Neuronal stem cell (in vitro differentiated cells): ENCODE results near the gene HSPA2.
"Not testable (repeated sequence)": the region's sequence is repeated elsewhere in the genome, so short reads cannot be mapped to it uniquely, and the experiment has no call there.

Source experiments
- DNase-seq: peaks from one replicate; pipeline ENCODE4 v3.0.0-alpha.2; 2013; ENCODE audit warnings: low spot score
- H2AFZ ChIP-seq: one replicate; pipeline ENCODE4 v1.6.1; 2013; ENCODE audit warnings: mild to moderate bottlenecking, low read length, inconsistent platforms
- H2AK5ac ChIP-seq: 2 replicates; pipeline ENCODE4 v1.6.1; 2013; ENCODE audit warnings: low read depth, mild to moderate bottlenecking, inconsistent platforms, low read length, moderate library complexity, mixed read lengths
- H2BK120ac ChIP-seq: 2 replicates; pipeline ENCODE4 v1.6.1; 2013; ENCODE audit warnings: low read depth, mild to moderate bottlenecking, inconsistent platforms, low read length, moderate library complexity, mixed read lengths
- H2BK12ac ChIP-seq: one replicate; pipeline ENCODE4 v1.6.1; 2013; ENCODE audit warnings: low read length, inconsistent platforms
- H2BK15ac ChIP-seq: 2 replicates; pipeline ENCODE4 v1.6.1; 2013; ENCODE audit warnings: mild to moderate bottlenecking, low read length, inconsistent platforms, mixed read lengths
- H2BK5ac ChIP-seq: one replicate; pipeline ENCODE4 v1.6.1; 2013; ENCODE audit warnings: inconsistent platforms, mild to moderate bottlenecking, low read length, moderate library complexity
- H3K14ac ChIP-seq: one replicate; pipeline ENCODE4 v1.6.1; 2013; ENCODE audit warnings: low read length, inconsistent platforms
- H3K18ac ChIP-seq: 2 replicates; pipeline ENCODE4 v1.6.1; 2013; ENCODE audit warnings: low read length, inconsistent platforms
- H3K23ac ChIP-seq: 2 replicates; pipeline ENCODE4 v1.6.1; 2013; ENCODE audit warnings: low read depth, mild to moderate bottlenecking, mixed read lengths, low read length, inconsistent platforms; ENCODE audit not compliant: poor library complexity
- H3K27ac ChIP-seq: replicated peaks from 3 replicates; pipeline ENCODE4 v1.5.1; 2013; ENCODE audit warnings: low read length, inconsistent platforms
- H3K27me3 ChIP-seq, 3 experiments: 2 replicates each; pipeline ENCODE4 v1.6.1; 2013; ENCODE audit warnings: low read length in 3 of 3, mild to moderate bottlenecking in 2 of 3, inconsistent platforms in 1 of 3, low read depth in 1 of 3, mixed read lengths in 1 of 3, moderate library complexity in 1 of 3; ENCODE audit not compliant: control insufficient read depth in 3 of 3, insufficient read depth in 3 of 3
- H3K36me3 ChIP-seq, 2 donors: replicated peaks in 1 of 2; 2 replicates each; pipeline ENCODE4 v1.6.1; 2013; ENCODE audit warnings: low read length in 2 of 2; ENCODE audit not compliant: control insufficient read depth in 2 of 2, insufficient read depth in 2 of 2
- H3K4ac ChIP-seq: 2 replicates; pipeline ENCODE4 v1.6.1; 2013; ENCODE audit warnings: inconsistent platforms, mild to moderate bottlenecking, low read length, moderate library complexity
- H3K4me1 ChIP-seq, 2 donors: 1 replicate in 1 of 2; 2 replicates in 1 of 2; pipeline ENCODE4 v1.6.1; 2013; ENCODE audit warnings: low read length in 2 of 2, low read depth in 1 of 2; ENCODE audit not compliant: control insufficient read depth in 2 of 2, insufficient read depth in 1 of 2
- H3K4me2 ChIP-seq: one replicate; pipeline ENCODE4 v1.6.1; 2013; ENCODE audit warnings: mild to moderate bottlenecking, low read length, inconsistent platforms; ENCODE audit not compliant: insufficient read depth, poor library complexity, severe bottlenecking
- H3K4me3 ChIP-seq, 2 donors: 2 replicates each; pipeline ENCODE4 v1.5.1; 2013; ENCODE audit warnings: low read length in 2 of 2, mild to moderate bottlenecking in 2 of 2, inconsistent platforms in 1 of 2, moderate library complexity in 1 of 2
- H3K79me1 ChIP-seq: one replicate; pipeline ENCODE4 v1.6.1; 2013; ENCODE audit warnings: low read depth, mild to moderate bottlenecking, inconsistent platforms, low read length, moderate library complexity
- H3K9ac ChIP-seq: one replicate; pipeline ENCODE4 v1.6.1; 2013; ENCODE audit warnings: mild to moderate bottlenecking, low read depth, low read length, inconsistent platforms; ENCODE audit not compliant: poor library complexity
- H3K9me3 ChIP-seq, 2 donors: replicated peaks in 1 of 2; 2 replicates each; pipeline versions ENCODE3 to v1.6.1; 2013; ENCODE audit warnings: low read length in 2 of 2, mild to moderate bottlenecking in 2 of 2, inconsistent platforms in 1 of 2, low read depth in 1 of 2, mixed read lengths in 1 of 2, moderate library complexity in 1 of 2; ENCODE audit not compliant: control insufficient read depth in 2 of 2, insufficient read depth in 1 of 2
- H4K8ac ChIP-seq: one replicate; pipeline ENCODE4 v1.6.1; 2013; ENCODE audit warnings: low read depth, mild to moderate bottlenecking, inconsistent platforms, low read length, moderate library complexity
- H4K91ac ChIP-seq: one replicate; pipeline ENCODE4 v1.6.1; 2013; ENCODE audit warnings: low read length, low read depth, mild to moderate bottlenecking, inconsistent platforms; ENCODE audit not compliant: poor library complexity
- WGBS, 2 donors: extraction: QIAGEN DNeasy Blood & Tissue Kit; methylation state at CpG; one replicate each; pipeline ENCODE4 v1.1.7; 2013; ENCODE audit warnings: missing lambda C conversion rate in 2 of 2, mixed read lengths in 1 of 2; ENCODE audit not compliant: insufficient read length in 2 of 2, insufficient replicate concordance in 1 of 2; ENCODE audit errors: extremely low coverage in 2 of 2; 5-methylcytosine and 5-hydroxymethylcytosine counted together

Gene HSPA2

GRCh38 chr14:64569138-64569631, 28.6 kb downstream of the HSPA2 start:
- Histone ChIP-seq H2BK12ac (no peak overlapping the region), H2BK5ac (no peak overlapping the region), H3K18ac (no peak overlapping the region), H2AK5ac (no peak overlapping the region), H3K36me3 (no peaks in the 10 kb centered on the region), H3K4me3 (no peak overlapping the region), H3K4me1 (peaks cover 4 to 24% of the 10 kb centered on the region in 2 donors), H3K9me3 (no peaks in the 10 kb centered on the region), H3K14ac (no peak overlapping the region), H2BK15ac (no peak overlapping the region), H3K9ac (no peak overlapping the region), H4K91ac (no peak overlapping the region), H3K4ac (no peak overlapping the region), H2AFZ (peak overlapping the region; percentile 5), H3K4me2 (no peak overlapping the region), H3K23ac (no peak overlapping the region), H3K79me1 (no peaks in the 10 kb centered on the region), H3K27me3 (no peaks in the 10 kb centered on the region), H3K27ac (no peak overlapping the region), H2BK120ac (no peak overlapping the region), H4K8ac (no peak overlapping the region)
- WGBS, 2 donors: no CpG with 5 or more reads among the region's 3 CpGs
- no peak for DNase-seq

GRCh38 chr14:64569646-64570045, 29.1 kb downstream of the HSPA2 start:
- not testable (repeated sequence) for H4K91ac ChIP-seq, H4K8ac ChIP-seq, H3K4ac ChIP-seq, H3K14ac ChIP-seq, H2AFZ ChIP-seq, H2BK5ac ChIP-seq, H3K27me3 ChIP-seq, H3K4me2 ChIP-seq, H3K4me3 ChIP-seq, H3K27ac ChIP-seq, H3K23ac ChIP-seq, H2BK12ac ChIP-seq, H2AK5ac ChIP-seq, H3K18ac ChIP-seq, H2BK120ac ChIP-seq, H3K9me3 ChIP-seq, DNase-seq, H3K79me1 ChIP-seq, H3K9ac ChIP-seq, H3K36me3 ChIP-seq, H2BK15ac ChIP-seq
- peaks cover 4 to 24% of the 10 kb centered on the region in 2 donors for H3K4me1 ChIP-seq
- no CpG with 5 or more reads among the region's 7 CpGs for WGBS, 2 donors

- no peak overlapping the region for H3K27ac ChIP-seq
- H2BK12ac ChIP-seq: no peak overlapping the region
- H3K4me1 ChIP-seq: peaks cover 4 to 21% of the 10 kb centered on the region in 2 donors
- H3K4me2 ChIP-seq: no peak overlapping the region
- H3K4ac ChIP-seq: no peak overlapping the region
- no peaks in the 10 kb centered on the region for H3K36me3 ChIP-seq
- no peak overlapping the region for H3K9ac ChIP-seq
- no peak overlapping the region for H2BK5ac ChIP-seq
- no peak overlapping the region for H2AK5ac ChIP-seq
- H4K8ac ChIP-seq: no peak overlapping the region
- no peaks in the 10 kb centered on the region for H3K79me1 ChIP-seq
- H3K14ac ChIP-seq: no peak overlapping the region
- H3K9me3 ChIP-seq: no peaks in the 10 kb centered on the region
- H3K27me3 ChIP-seq: no peaks in the 10 kb centered on the region
- H4K91ac ChIP-seq: no peak overlapping the region
- peak overlapping the region; percentile 81 for H2AFZ ChIP-seq
- DNase-seq: no peak
- no peak overlapping the region for H2BK120ac ChIP-seq
- H3K18ac ChIP-seq: no peak overlapping the region
- H3K4me3 ChIP-seq: no peak overlapping the region
- H3K23ac ChIP-seq: no peak overlapping the region
- no peak overlapping the region for H2BK15ac ChIP-seq
Observed at GRCh38 chr14:64572386-64573104, 32.0 kb downstream of the HSPA2 start.

DNA sequence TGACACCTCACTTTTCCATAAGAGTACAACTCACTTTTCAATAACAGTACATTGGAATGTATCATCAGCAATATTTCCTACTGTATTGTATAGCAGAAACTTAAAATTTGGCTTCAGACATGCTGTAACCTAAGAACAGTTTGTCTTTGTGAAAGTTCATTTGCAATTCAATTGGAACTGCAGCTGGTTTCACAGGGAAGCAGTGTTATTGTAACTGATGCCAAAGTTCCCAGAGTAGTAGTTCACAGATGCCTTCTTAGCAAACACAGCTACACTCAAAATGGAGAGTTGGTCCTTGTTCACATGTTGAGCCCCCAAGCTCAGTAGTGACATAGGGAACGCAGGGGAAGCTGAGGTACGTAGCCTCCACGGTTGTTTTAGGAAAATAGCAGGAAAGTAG, 32.6 kb downstream of the HSPA2 start:
- Histone ChIP-seq H3K79me1 (no peaks in the 10 kb centered on the region), H3K9me3 (no peaks in the 10 kb centered on the region), H3K14ac (no peak overlapping the region), H3K4me1 (peaks cover 4 to 21% of the 10 kb centered on the region in 2 donors), H2BK12ac (no peak overlapping the region), H3K27me3 (no peaks in the 10 kb centered on the region), H3K4me2 (no peak overlapping the region), H3K18ac (no peak overlapping the region), H3K27ac (no peak overlapping the region), H2BK120ac (no peak overlapping the region), H2AFZ (peak overlapping the region; percentile 81), H2AK5ac (no peak overlapping the region), H3K36me3 (no peaks in the 10 kb centered on the region), H3K4me3 (no peak overlapping the region), H4K91ac (no peak overlapping the region), H2BK5ac (no peak overlapping the region), H2BK15ac (no peak overlapping the region), H3K23ac (no peak overlapping the region), H3K4ac (no peak overlapping the region), H3K9ac (no peak overlapping the region), H4K8ac (no peak overlapping the region)
- DNase-seq: no peak
- no CpG with 5 or more reads among the region's 3 CpGs for WGBS, 2 donors
